Neural cell (in vitro differentiated cells): Measurements from ENCODE around the gene DUSP22. TPM values are rescaled to one million over a fixed set of nuclear protein-coding genes. Genes with fewer than 3 reads are reported as not detected.

Experiments used
- H2AFZ ChIP-seq: fragments of 200-600, 300-800 bp; sonication (generic), shearing (Covaris generic); 2 replicates; pipeline ENCODE4 v1.6.0; 2014; ENCODE audit warnings: low read depth, mild to moderate bottlenecking, antibody characterized with exemption, low read length, moderate library complexity
- H3F3A ChIP-seq: fragments of 200-600 bp; shearing (Covaris generic); 2 replicates; pipeline ENCODE4 v1.6.1; 2016; ENCODE audit warnings: mild to moderate bottlenecking, moderate library complexity, mixed read lengths, antibody characterized with exemption, low read length; ENCODE audit not compliant: insufficient read depth, poor library complexity, severe bottlenecking
- H3K27ac ChIP-seq: fragments of 200-600, 300-800 bp; sonication (generic), shearing (Covaris generic); 2 replicates; pipeline ENCODE4 v1.5.1; 2014; ENCODE audit warnings: mild to moderate bottlenecking, low read length, moderate library complexity
- H3K27me3 ChIP-seq: fragments of 300-800, 200-600 bp; sonication (generic), shearing (Covaris generic); 2 replicates; pipeline ENCODE4 v1.6.0; 2014; ENCODE audit warnings: mild to moderate bottlenecking, low read depth, low read length, moderate library complexity; ENCODE audit not compliant: insufficient read depth
- H3K36me3 ChIP-seq: fragments of 300-800, 200-600 bp; sonication (generic), shearing (Covaris generic); 2 replicates; pipeline ENCODE4 v1.5.1; 2014; ENCODE audit warnings: mild to moderate bottlenecking, antibody characterized with exemption, low read length, moderate library complexity; ENCODE audit not compliant: insufficient read depth
- H3K4me2 ChIP-seq: fragments of 300-800, 200-600 bp; sonication (generic), shearing (Covaris generic); 2 replicates; pipeline ENCODE4 v1.6.0; 2014; ENCODE audit warnings: mild to moderate bottlenecking, low read length
- H3K4me3 ChIP-seq: fragments of 300-800, 200-600 bp; sonication (generic), shearing (Covaris generic); 2 replicates; pipeline ENCODE4 v1.5.1; 2014; ENCODE audit warnings: mild to moderate bottlenecking, low read length, moderate library complexity
- H3K79me2 ChIP-seq: fragments of 200-600 bp; shearing (Covaris generic); replicated peaks from 2 replicates; pipeline ENCODE4 v1.6.0; 2014; ENCODE audit warnings: mild to moderate bottlenecking, low read length, moderate library complexity; ENCODE audit not compliant: insufficient read depth
- H3K9ac ChIP-seq: fragments of 300-800, 200-600 bp; sonication (generic), shearing (Covaris generic); 2 replicates; pipeline ENCODE4 v1.6.1; 2016; ENCODE audit warnings: mild to moderate bottlenecking, low read length, mixed read lengths
- H3K9me2 ChIP-seq: fragments of 200-600 bp; shearing (Covaris generic); 2 replicates; pipeline ENCODE4 v1.6.1; 2016; ENCODE audit warnings: mild to moderate bottlenecking, low read length, mixed read lengths; ENCODE audit not compliant: insufficient read depth
- H3K9me3 ChIP-seq: fragments of 200-600, 300-800 bp; sonication (generic), shearing (Covaris generic); 2 replicates; pipeline ENCODE4 v1.6.1; 2016; ENCODE audit warnings: mild to moderate bottlenecking, mixed run types, low read length, moderate library complexity, mixed read lengths
- H4K20me1 ChIP-seq: fragments of 200-600 bp; shearing (Covaris generic); 2 replicates; pipeline ENCODE4 v1.6.1; 2016; ENCODE audit warnings: mild to moderate bottlenecking, mixed run types; ENCODE audit not compliant: insufficient read depth
- CTCF ChIP-seq: fragments of 450-650 bp; IDR thresholded peaks from 2 replicates; pipeline ENCODE4 v1.5.1; 2014; ENCODE audit warnings: antibody characterized with exemption, mild to moderate bottlenecking, moderate library complexity; ENCODE audit not compliant: poor library complexity, severe bottlenecking
- EP300 ChIP-seq: fragments of 450-650 bp; conservative IDR thresholded peaks from 2 replicates; pipeline ENCODE4 v1.6.1; 2014; ENCODE audit warnings: antibody characterized with exemption, mild to moderate bottlenecking, moderate library complexity; ENCODE audit not compliant: poor library complexity, severe bottlenecking
- EZH2 ChIP-seq: fragments of 200-600, 300-800 bp; shearing (Covaris generic), sonication (generic); IDR thresholded peaks from 2 replicates; pipeline ENCODE4 v1.6.1; 2014; ENCODE audit warnings: antibody characterized with exemption, low read length, borderline replicate concordance, mild to moderate bottlenecking; ENCODE audit not compliant: insufficient read depth, poor library complexity, severe bottlenecking
- MXI1 ChIP-seq: fragments of 450-650 bp; conservative IDR thresholded peaks from 2 replicates; pipeline ENCODE4 v1.6.1; 2014; ENCODE audit warnings: antibody characterized with exemption, mild to moderate bottlenecking; ENCODE audit not compliant: poor library complexity, severe bottlenecking
- POLR2AphosphoS5 ChIP-seq: IDR thresholded peaks from 2 replicates; pipeline ENCODE4 v1.6.1; 2012
- RAD21 ChIP-seq: fragments of 450-650 bp; conservative IDR thresholded peaks from 2 replicates; pipeline ENCODE4 v1.6.1; 2014; ENCODE audit warnings: antibody characterized with exemption, mild to moderate bottlenecking, moderate library complexity
- REST ChIP-seq: IDR thresholded peaks from 2 replicates; pipeline ENCODE4 v1.6.1; 2012; ENCODE audit warnings: borderline replicate concordance
- SMC3 ChIP-seq: fragments of 450-650 bp; conservative IDR thresholded peaks from 2 replicates; pipeline ENCODE4 v1.6.1; 2014; ENCODE audit warnings: antibody characterized with exemption, mild to moderate bottlenecking, moderate library complexity; ENCODE audit not compliant: poor library complexity
- TAF1 ChIP-seq: IDR thresholded peaks from 2 replicates; pipeline ENCODE4 v1.6.1; 2012; ENCODE audit warnings: low read depth
- polyA plus RNA-seq: library from polyadenylated mRNA; depleted of rRNA; stranded (reverse); fragments of >200 nt; gene quantifications from 2 replicates; pipeline ENCODE4 v1.2.3, GENCODE V29; 2014

The DUSP22 gene
- polyA plus RNA-seq, 1 donor from 2014 or later: 24.9 TPM

GRCh38 chr6:288866-289265 is 3.4 kb upstream of the DUSP22 start:
- Histone ChIP-seq H3K27me3 (no peaks in the 10 kb centered on the region), H3K27ac (no peak overlapping the region), H3K79me2 (no peaks in the 10 kb centered on the region), H3F3A (no peaks in the 10 kb centered on the region), H3K9ac (no peak overlapping the region), H3K36me3 (no peaks in the 10 kb centered on the region), H3K9me2 (no peaks in the 10 kb centered on the region), H4K20me1 (no peaks in the 10 kb centered on the region), H3K9me3 (no peaks in the 10 kb centered on the region), H3K4me2 (no peak overlapping the region), H2AFZ (no peak overlapping the region), H3K4me3 (no peak overlapping the region)
- no peak for TF ChIP-seq POLR2AphosphoS5
- TF ChIP-seq REST: no peak
- TF ChIP-seq SMC3: no peak
- no peak for TF ChIP-seq RAD21

GRCh38 chr6:290111-290922 is 2.0 kb upstream of the DUSP22 start:
- Histone ChIP-seq H3K36me3 (no peaks in the 10 kb centered on the region), H2AFZ (no peak overlapping the region), H4K20me1 (no peaks in the 10 kb centered on the region), H3K4me2 (no peak overlapping the region), H3K4me3 (no peak overlapping the region), H3K9ac (no peak overlapping the region), H3K9me3 (no peaks in the 10 kb centered on the region), H3K79me2 (no peaks in the 10 kb centered on the region), H3K9me2 (no peaks in the 10 kb centered on the region), H3K27ac (no peak overlapping the region), H3K27me3 (no peaks in the 10 kb centered on the region), H3F3A (no peaks in the 10 kb centered on the region)
- TF ChIP-seq EZH2: no peak
- no peak for TF ChIP-seq MXI1
- TF ChIP-seq POLR2AphosphoS5: no peak
- no peak for TF ChIP-seq EP300
- TF ChIP-seq CTCF: no peak
- TF ChIP-seq SMC3: no peak
- no peak for TF ChIP-seq RAD21
- no peak for TF ChIP-seq TAF1
- no peak for TF ChIP-seq REST
